Smooth muscle cell (in vitro differentiated cells): ENCODE results near the gene GRHL3. TPM values are rescaled to one million over a fixed set of nuclear protein-coding genes. Genes with fewer than 3 reads are reported as not detected.

ENCODE experiments used
- DNase-seq: peaks from one replicate; lab custom pipeline; 2025; ENCODE audit not compliant: unreplicated experiment; lab: John Stamatoyannopoulos, UW
- H2AFZ ChIP-seq: fragments of 200-600 bp; sonication (generic); 2 replicates; pipeline ENCODE4 v1.6.0; 2016; ENCODE audit warnings: antibody characterized with exemption, low read depth, mild to moderate bottlenecking
- H3F3A ChIP-seq: fragments of 200-600 bp; sonication (generic); 2 replicates; pipeline ENCODE4 v1.6.0; 2017; ENCODE audit warnings: antibody characterized with exemption, low read depth
- H3K27ac ChIP-seq: fragments of 200-600 bp; sonication (generic); 2 replicates; pipeline ENCODE4 v1.5.1; 2016; ENCODE audit warnings: low read depth, mild to moderate bottlenecking
- H3K27me3 ChIP-seq: fragments of 200-600 bp; sonication (generic); 2 replicates; pipeline ENCODE4 v1.6.1; 2016; ENCODE audit warnings: low read depth, mild to moderate bottlenecking
- H3K36me3 ChIP-seq: fragments of 200-600 bp; sonication (generic); 2 replicates; pipeline ENCODE4 v1.5.1; 2016; ENCODE audit warnings: low read depth
- H3K4me1 ChIP-seq: fragments of 200-600 bp; sonication (generic); 2 replicates; pipeline ENCODE4 v1.5.1; 2016; ENCODE audit warnings: low read depth
- H3K4me2 ChIP-seq: fragments of 200-600 bp; sonication (generic); 2 replicates; pipeline ENCODE4 v1.6.0; 2016; ENCODE audit warnings: mild to moderate bottlenecking
- H3K4me3 ChIP-seq: fragments of 200-600 bp; sonication (generic); 2 replicates; pipeline ENCODE4 v1.5.1; 2016; ENCODE audit warnings: mild to moderate bottlenecking
- H3K79me2 ChIP-seq: fragments of 200-600 bp; sonication (generic); 2 replicates; pipeline ENCODE4 v1.6.0; 2016; ENCODE audit warnings: low read depth, mild to moderate bottlenecking
- H3K9ac ChIP-seq: fragments of 200-600 bp; sonication (generic); 2 replicates; pipeline ENCODE4 v1.6.0; 2016; ENCODE audit warnings: low read depth
- H3K9me3 ChIP-seq: fragments of 200-600 bp; sonication (generic); replicated peaks from 2 replicates; pipeline ENCODE4 v1.5.1; 2016; ENCODE audit warnings: low read depth
- H4K20me1 ChIP-seq: fragments of 200-600 bp; sonication (generic); 2 replicates; pipeline ENCODE4 v1.6.0; 2016; ENCODE audit warnings: low read depth
- CTCF ChIP-seq: fragments of 200-600 bp; sonication (generic); IDR thresholded peaks from 2 replicates; pipeline ENCODE4 v1.5.1; 2017; ENCODE audit warnings: borderline replicate concordance, mild to moderate bottlenecking, antibody characterized with exemption; ENCODE audit not compliant: insufficient read depth, poor library complexity, severe bottlenecking
- WGBS: methylation state at CpG from one replicate; pipeline ENCODE4 v1.1.7; 2016; ENCODE audit warnings: low lambda C conversion rate; 5-methylcytosine and 5-hydroxymethylcytosine counted together
- polyA plus RNA-seq: library from polyadenylated mRNA; unstranded; fragments of >200 nt; fragmentation: Nextera tagmentation; extraction: Ambion mirVana; gene quantifications from 2 replicates; pipeline ENCODE4 v1.2.1, GENCODE V29; 2016
- total RNA-seq: library from RNA; depleted of rRNA; stranded (reverse); fragments of >200 nt; gene quantifications from 2 replicates; pipeline ENCODE4 v1.2.3, GENCODE V29; 2014

The GRHL3 gene
- total and polyA plus RNA-seq, 2 experiments from 2014 or later: 0.87 to 10.5 TPM

GRCh38 chr1:24373044-24373443 is 53.9 kb downstream of the GRHL3 start:
- no peak overlapping the region for H3K4me3 ChIP-seq
- H3K36me3 ChIP-seq: no peaks in the 10 kb centered on the region
- H3K4me1 ChIP-seq: peaks cover 25% of the 10 kb centered on the region
- no peaks in the 10 kb centered on the region for H3K79me2 ChIP-seq
- H2AFZ ChIP-seq: no peak overlapping the region
- no peaks in the 10 kb centered on the region for H3K9me3 ChIP-seq
- peaks cover 16% of the 10 kb centered on the region for H3K27me3 ChIP-seq
- H3K27ac ChIP-seq: no peak overlapping the region
- H3K4me2 ChIP-seq: no peak overlapping the region
- no peaks in the 10 kb centered on the region for H3F3A ChIP-seq
- TF ChIP-seq CTCF: no peak
- H3K9ac ChIP-seq: no peak overlapping the region
- no peaks in the 10 kb centered on the region for H4K20me1 ChIP-seq
- no peak for DNase-seq
- WGBS: 93% methylated on average over 7 of the region's 7 CpGs

GRCh38 chr1:24373710-24374109 is 54.6 kb downstream of the GRHL3 start:
- WGBS: 77% methylated on average over 8 of the region's 8 CpGs
- Histone ChIP-seq H3K4me1 (peaks cover 25% of the 10 kb centered on the region), H3K9me3 (no peaks in the 10 kb centered on the region), H3K27ac (no peak overlapping the region), H3K4me2 (no peak overlapping the region), H2AFZ (no peak overlapping the region), H3K36me3 (no peaks in the 10 kb centered on the region), H3K9ac (no peak overlapping the region), H3K79me2 (no peaks in the 10 kb centered on the region), H3K4me3 (no peak overlapping the region), H4K20me1 (no peaks in the 10 kb centered on the region), H3K27me3 (peaks cover 16% of the 10 kb centered on the region), H3F3A (no peaks in the 10 kb centered on the region)
- DNase-seq: no peak
- TF ChIP-seq CTCF: no peak

- Histone ChIP-seq H3K27me3 (peaks cover 16% of the 10 kb centered on the region), H3K9me3 (no peaks in the 10 kb centered on the region), H3F3A (no peaks in the 10 kb centered on the region), H3K27ac (peak overlapping the region; percentile 57), H3K36me3 (no peaks in the 10 kb centered on the region), H3K4me3 (no peak overlapping the region), H3K9ac (no peak overlapping the region), H3K79me2 (no peaks in the 10 kb centered on the region), H3K4me1 (peaks cover 26% of the 10 kb centered on the region), H4K20me1 (no peaks in the 10 kb centered on the region), H3K4me2 (no peak overlapping the region), H2AFZ (no peak overlapping the region)
- WGBS: 68% methylated on average over 13 of the region's 13 CpGs
- no peak for DNase-seq
- TF ChIP-seq CTCF: no peak
These were observed 56.0 kb downstream of the GRHL3 start for GRCh38 chr1:24374891-24375786.
